GM12878 (cell line): ENCODE measurements around the gene C9orf40.

Experiments used
- BACH1 ChIP-seq: fragments of 450-650 bp; IDR thresholded peaks from 2 replicates; pipeline ENCODE4 v1.6.1; 2017; ENCODE audit warnings: mild to moderate bottlenecking, borderline replicate concordance
- EP300 ChIP-seq, 2 experiments: fragments of 150-350 bp in 1 of 2; IDR thresholded peaks; 2 replicates each; pipeline ENCODE4 v1.6.1; 2011 to 2012; ENCODE audit warnings: low read depth in 2 of 2, low read length in 2 of 2, borderline replicate concordance in 1 of 2, improper control_type of control experiment in 1 of 2, inconsistent platforms in 1 of 2; ENCODE audit not compliant: control insufficient read depth in 1 of 2
- ESRRA ChIP-seq: IDR thresholded peaks from 2 replicates; pipeline ENCODE4 v1.6.1; 2012; ENCODE audit warnings: mild to moderate bottlenecking, low read length, improper control_type of control experiment
- FOXK2 ChIP-seq: fragments of 450-650 bp; IDR thresholded peaks from 2 replicates; pipeline ENCODE4 v1.6.1; 2017; ENCODE audit warnings: mild to moderate bottlenecking, moderate library complexity
- HDAC2 ChIP-seq: fragments of 200-600 bp; sonication (generic); IDR thresholded peaks from 2 replicates; pipeline ENCODE4 v1.6.1; 2017
- NFIC ChIP-seq: IDR thresholded peaks from 2 replicates; pipeline ENCODE4 v1.6.1; 2012; ENCODE audit warnings: low read depth, mild to moderate bottlenecking, inconsistent platforms, low read length, moderate library complexity
- POLR2AphosphoS5 ChIP-seq: IDR thresholded peaks from 2 replicates; pipeline ENCODE4 v1.6.1; 2011; ENCODE audit warnings: mild to moderate bottlenecking, low read length, inconsistent platforms
- SIN3A ChIP-seq: IDR thresholded peaks from 2 replicates; pipeline ENCODE4 v1.6.1; 2012; ENCODE audit warnings: low read depth, low read length, improper control_type of control experiment
- SMAD1 ChIP-seq: fragments of 450-650 bp; IDR thresholded peaks from 2 replicates; pipeline ENCODE4 v1.6.1; 2018; ENCODE audit warnings: mild to moderate bottlenecking, low read depth; ENCODE audit not compliant: partially characterized antibody
- ZNF274 ChIP-seq: IDR thresholded peaks from one replicate; pipeline ENCODE4 v1.8.0; 2011; ENCODE audit not compliant: insufficient read length, insufficient read depth
- TF ChIP-seq, protein P1 (sequence below): IDR thresholded peaks from 2 replicates; pipeline ENCODE4 v1.6.1; 2012; ENCODE audit warnings: low read depth, low read length, improper control_type of control experiment

DNA sequence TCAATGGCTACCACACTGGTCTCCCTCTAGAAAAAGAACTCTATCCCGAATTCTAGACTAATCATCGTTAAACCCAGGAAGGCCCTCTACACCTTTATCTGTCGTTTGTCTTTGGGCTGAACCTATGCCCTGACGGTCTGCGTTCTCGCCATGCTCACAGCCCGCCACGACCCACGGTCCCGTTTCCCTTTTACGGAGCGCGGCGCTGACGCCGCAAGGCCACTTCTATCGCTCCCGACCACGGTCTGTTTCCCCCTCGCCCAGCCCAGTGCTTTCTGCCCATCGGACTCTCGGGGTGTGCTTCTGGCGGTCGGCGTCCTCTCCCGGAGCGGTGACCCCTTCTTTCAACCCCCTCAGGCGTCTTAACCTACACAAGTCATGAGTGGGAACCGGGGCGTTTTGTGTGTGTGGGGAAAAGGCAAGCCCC, 974 bp downstream of the C9orf40 start:
- no peak for TF ChIP-seq NFIC
- no peak for TF ChIP-seq EP300 (IDR thresholded peaks at IDR 0.05; ENCODE audit: borderline replicate concordance in 1 of 2, control insufficient read depth in 1 of 2, low read depth in 2 of 2, low read length in 2 of 2)
- TF ChIP-seq, protein P1, sequence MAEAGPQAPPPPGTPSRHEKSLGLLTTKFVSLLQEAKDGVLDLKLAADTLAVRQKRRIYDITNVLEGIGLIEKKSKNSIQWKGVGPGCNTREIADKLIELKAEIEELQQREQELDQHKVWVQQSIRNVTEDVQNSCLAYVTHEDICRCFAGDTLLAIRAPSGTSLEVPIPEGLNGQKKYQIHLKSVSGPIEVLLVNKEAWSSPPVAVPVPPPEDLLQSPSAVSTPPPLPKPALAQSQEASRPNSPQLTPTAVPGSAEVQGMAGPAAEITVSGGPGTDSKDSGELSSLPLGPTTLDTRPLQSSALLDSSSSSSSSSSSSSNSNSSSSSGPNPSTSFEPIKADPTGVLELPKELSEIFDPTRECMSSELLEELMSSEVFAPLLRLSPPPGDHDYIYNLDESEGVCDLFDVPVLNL: no peak
- no peak for TF ChIP-seq ZNF274
- no peak for TF ChIP-seq HDAC2
- no peak for TF ChIP-seq ESRRA
- TF ChIP-seq SMAD1: no peak
- no peak for TF ChIP-seq BACH1
- TF ChIP-seq SIN3A: no peak
- TF ChIP-seq POLR2AphosphoS5: no peak
- no peak for TF ChIP-seq FOXK2
